WTC11 (cell line): ENCODE data around the gene PRDM15. TPM values are rescaled to one million over a fixed set of nuclear protein-coding genes. Genes with fewer than 3 reads are reported as not detected.

Source experiments
- ATAC-seq: fragments of 200-7000 bp; cut with Tn5 transposase; 2 replicates; pipeline ENCODE4 v1.10.0; 2021; ENCODE audit warnings: mild to moderate bottlenecking, moderate library complexity
- CTCF ChIA-PET: fragments of 300-600 bp; sonication (Branson Sonifier 250); formaldehyde crosslinking; loops from one replicate; lab custom pipeline; 2021; ENCODE audit warnings: antibody characterized with exemption; lab: Charles Lee
- POLR2A ChIA-PET: fragments of 350-600 bp; sonication (Branson Sonifier 250); formaldehyde crosslinking; loops from one replicate; lab custom pipeline; 2021; ENCODE audit warnings: antibody characterized with exemption; lab: Charles Lee
- DNase-seq: peaks from one replicate; pipeline ENCODE4 v3.0.0; 2021; ENCODE audit warnings: low spot score
- H3K27ac Mint-ChIP-seq: 2 replicates; pipeline ENCODE4 v1.8.0; 2021; ENCODE audit warnings: mixed read lengths
- H3K27me3 Mint-ChIP-seq: 2 replicates; pipeline ENCODE4 v1.8.0; 2021; ENCODE audit warnings: low read depth, mild to moderate bottlenecking, moderate library complexity, mixed read lengths
- H3K36me3 Mint-ChIP-seq: 2 replicates; pipeline ENCODE4 v1.8.0; 2021; ENCODE audit warnings: mixed read lengths
- H3K4me1 Mint-ChIP-seq: 2 replicates; pipeline ENCODE4 v1.8.0; 2022; ENCODE audit warnings: mixed read lengths
- H3K4me3 Mint-ChIP-seq: 2 replicates; pipeline ENCODE4 v1.8.0; 2021; ENCODE audit warnings: mild to moderate bottlenecking, moderate library complexity, mixed read lengths
- H3K9me3 Mint-ChIP-seq: 2 replicates; pipeline ENCODE4 v1.8.0; 2021; ENCODE audit warnings: mixed read lengths
- AFF4 ChIP-seq: sonication (generic); formaldehyde crosslinking; IDR thresholded peaks from 2 replicates; pipeline ENCODE4 v1.8.1; 2023; ENCODE audit warnings: mild to moderate bottlenecking, missing genetic modification reagents, borderline replicate concordance
- ARID4B ChIP-seq: sonication (generic); formaldehyde crosslinking; IDR thresholded peaks from 2 replicates; pipeline ENCODE4 v1.8.0; 2023; ENCODE audit warnings: missing genetic modification reagents, mild to moderate bottlenecking, borderline replicate concordance
- CDX4 ChIP-seq: fragments of 250-450 bp; sonication (Bioruptor Pico); IDR thresholded peaks from 2 replicates; pipeline ENCODE4 v1.9.0; 2021; ENCODE audit warnings: moderate library complexity, mild to moderate bottlenecking, inconsistent platforms, borderline replicate concordance
- CTCF ChIP-seq: fragments of 200-600 bp; IDR thresholded peaks from 2 replicates; pipeline ENCODE4 v1.8.0; 2022; ENCODE audit warnings: antibody characterized with exemption
- ETV6 ChIP-seq: sonication (generic); formaldehyde crosslinking; IDR thresholded peaks from 2 replicates; pipeline ENCODE4 v1.8.1; 2022; ENCODE audit warnings: mild to moderate bottlenecking, missing genetic modification reagents
- IRF1 ChIP-seq: sonication (generic); formaldehyde crosslinking; IDR thresholded peaks from 2 replicates; pipeline ENCODE4 v1.8.0; 2023; ENCODE audit warnings: missing genetic modification reagents
- JAZF1 ChIP-seq: fragments of 250-450 bp; sonication (Bioruptor Pico); IDR thresholded peaks from 2 replicates; pipeline ENCODE4 v1.9.0; 2021; ENCODE audit warnings: moderate library complexity, mild to moderate bottlenecking, inconsistent platforms
- MYBL2 ChIP-seq: sonication (generic); formaldehyde crosslinking; IDR thresholded peaks from 2 replicates; pipeline ENCODE4 v1.8.1; 2023; ENCODE audit warnings: mild to moderate bottlenecking, moderate library complexity, missing genetic modification reagents
- NR3C1 ChIP-seq: sonication (generic); formaldehyde crosslinking; conservative IDR thresholded peaks from 2 replicates; pipeline ENCODE4 v1.8.1; 2023; ENCODE audit warnings: low read depth, mild to moderate bottlenecking, missing genetic modification reagents
- STAT6 ChIP-seq: sonication (generic); formaldehyde crosslinking; conservative IDR thresholded peaks from 2 replicates; pipeline ENCODE4 v1.8.1; 2023; ENCODE audit warnings: mild to moderate bottlenecking, low read depth, missing genetic modification reagents, moderate library complexity
- TP53 ChIP-seq: sonication (generic); formaldehyde crosslinking; IDR thresholded peaks from 2 replicates; pipeline ENCODE4 v1.8.1; 2023; ENCODE audit warnings: mild to moderate bottlenecking, missing genetic modification reagents
- USF1 ChIP-seq: sonication (generic); formaldehyde crosslinking; IDR thresholded peaks from 2 replicates; pipeline ENCODE4 v1.8.0; 2022; ENCODE audit warnings: mild to moderate bottlenecking, missing genetic modification reagents
- ZBTB21 ChIP-seq: sonication (generic); formaldehyde crosslinking; IDR thresholded peaks from 2 replicates; pipeline ENCODE4 v1.8.1; 2023; ENCODE audit warnings: mild to moderate bottlenecking, missing genetic modification reagents, borderline replicate concordance
- ZNF219 ChIP-seq: sonication (generic); formaldehyde crosslinking; IDR thresholded peaks from 2 replicates; pipeline ENCODE4 v1.8.0; 2023; ENCODE audit warnings: missing genetic modification reagents, mild to moderate bottlenecking, borderline replicate concordance
- ZNF317 ChIP-seq: sonication (generic); formaldehyde crosslinking; IDR thresholded peaks from 2 replicates; pipeline ENCODE4 v1.8.1; 2023; ENCODE audit warnings: low read depth, mild to moderate bottlenecking, moderate library complexity, missing genetic modification reagents, borderline replicate concordance
- total RNA-seq: library from RNA; stranded (reverse); gene quantifications from 3 replicates; pipeline ENCODE4 v1.2.3, GENCODE V29; 2021

Gene PRDM15
- total RNA-seq, 1 experiment from 2014 or later: 12.9 TPM

- Mint-ChIP-seq H3K4me3 (peak overlapping the region; percentile 82), H3K9me3 (no peaks in the 10 kb centered on the region), H3K4me1 (peaks cover 83% of the 10 kb centered on the region), H3K27me3 (peaks cover 44% of the 10 kb centered on the region), H3K36me3 (peaks cover 23% of the 10 kb centered on the region), H3K27ac (0 out of 2 replicates have a peak overlapping the region, but pooled peaks have one; percentile 35)
- TF ChIP-seq USF1 (no peak), AFF4 (no peak), MYBL2 (no peak), ETV6 (no peak), ZNF317 (CRISPR knock-in tag) (no peak), CTCF (no peak), ZBTB21 (CRISPR knock-in tag) (no peak), CDX4 (CRISPR knock-in tag) (no peak), TP53 (CRISPR knock-in tag) (no peak), STAT6 (no peak)
- DNase-seq (no peak), ATAC-seq (no peak)
- POLR2A ChIA-PET: no interaction called here
- CTCF ChIA-PET: interaction anchor here (1.9 to 14.5 kb wide), 3 partner anchors 9 to 148 kb away, joined by 5 to 207 read pairs (median 28); no protein-coding TSS in a partner anchor
Observed at GRCh38 chr21:41759926-41760325, 119.2 kb downstream of the PRDM15 start.

- Mint-ChIP-seq H3K9me3 (no peaks in the 10 kb centered on the region), H3K36me3 (peaks cover 23% of the 10 kb centered on the region), H3K4me3 (no peak overlapping the region), H3K27ac (peak overlapping the region; percentile 19; the same call in 1 of the 2 replicates), H3K27me3 (peaks cover 38% of the 10 kb centered on the region), H3K4me1 (peaks cover 81% of the 10 kb centered on the region)
- TF ChIP-seq NR3C1 (CRISPR knock-in tag): no peak
- TF ChIP-seq ARID4B (CRISPR knock-in tag): no peak
- no peak for TF ChIP-seq IRF1
- TF ChIP-seq ZNF219: no peak
- TF ChIP-seq JAZF1 (CRISPR knock-in tag): no peak
- POLR2A ChIA-PET: no interaction called here
- ATAC-seq: no peak
- CTCF ChIA-PET: interaction anchor here (1.9 to 14.5 kb wide), 2 partner anchors 9 to 148 kb away, joined by 5 to 207 read pairs; no protein-coding TSS in a partner anchor
- no peak for DNase-seq
Observed at GRCh38 chr21:41759214-41759840, 119.8 kb downstream of the PRDM15 start.
